ENCODE measurements around the gene WSCD2.

Gene WSCD2

DNA sequence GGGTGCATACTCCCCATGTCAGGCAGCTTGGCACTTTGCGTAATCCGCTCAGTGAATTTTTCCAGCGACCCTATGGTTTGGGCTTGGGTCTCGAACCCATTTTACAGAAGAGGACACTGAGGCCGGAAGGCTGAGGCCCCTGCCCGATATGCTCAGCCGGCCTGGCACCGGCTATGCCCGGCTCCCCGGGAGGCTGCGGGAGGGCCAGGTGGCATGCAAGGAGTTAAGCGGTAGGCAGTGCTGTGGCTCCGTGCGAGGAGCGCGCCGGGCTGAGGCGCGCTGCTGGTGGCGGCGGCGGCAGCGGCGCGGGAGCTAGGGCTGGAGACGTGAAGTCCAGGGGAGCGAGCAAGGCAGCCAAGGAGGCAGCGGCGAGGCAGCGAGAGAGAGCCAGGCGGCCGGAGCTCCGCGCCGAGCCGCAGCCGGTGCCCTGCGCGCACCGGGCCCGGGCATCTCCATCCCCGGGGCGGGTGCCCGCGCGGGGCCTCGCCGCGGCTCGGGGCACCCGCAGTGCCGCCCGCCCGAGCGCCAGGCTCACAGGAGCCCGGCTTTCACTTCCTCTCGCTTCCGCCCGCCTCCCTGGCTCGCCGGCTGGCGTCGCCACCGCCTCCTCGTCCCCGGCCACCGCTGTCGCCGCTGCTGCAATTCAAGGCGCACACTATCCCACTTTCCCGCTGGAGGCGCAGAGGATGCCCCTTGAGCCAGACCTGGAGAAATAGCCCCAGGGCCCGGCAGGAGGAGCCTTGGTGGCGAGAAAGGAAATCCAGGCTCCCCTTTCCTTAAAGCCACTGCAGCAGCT, at the start of gene WSCD2:
WSCD2 (plus strand) TSS at position 272 of the 796 bp plus-strand sequence. CDS start 66,545 bp downstream, outside the sequence.
- peak; percentile 77 for DNase-seq

- DNase-seq, result no peak
Observed at GRCh38 chr12:108079721-108080120, 49.4 kb upstream of the WSCD2 start.

DNA sequence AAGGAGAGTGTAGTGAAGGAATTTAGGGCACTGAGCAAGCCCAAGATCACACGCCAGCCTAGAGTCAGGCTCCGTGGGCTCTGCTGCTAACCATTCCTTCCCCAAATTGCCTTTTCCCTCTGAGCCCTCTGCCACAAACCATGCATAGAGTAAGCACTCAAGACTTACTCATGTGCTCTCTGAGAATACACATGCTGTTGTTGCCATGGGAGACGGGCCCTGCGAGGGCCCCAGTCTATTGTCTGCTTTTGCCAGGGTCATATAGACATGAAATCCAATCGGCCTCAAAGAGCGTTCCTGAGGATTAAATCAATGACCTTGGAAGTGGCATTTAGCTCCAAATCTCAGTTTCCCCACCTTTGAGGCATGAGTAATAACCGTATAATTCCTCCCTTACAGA, 48.7 kb upstream of the WSCD2 start:
- no peak for DNase-seq

DNA sequence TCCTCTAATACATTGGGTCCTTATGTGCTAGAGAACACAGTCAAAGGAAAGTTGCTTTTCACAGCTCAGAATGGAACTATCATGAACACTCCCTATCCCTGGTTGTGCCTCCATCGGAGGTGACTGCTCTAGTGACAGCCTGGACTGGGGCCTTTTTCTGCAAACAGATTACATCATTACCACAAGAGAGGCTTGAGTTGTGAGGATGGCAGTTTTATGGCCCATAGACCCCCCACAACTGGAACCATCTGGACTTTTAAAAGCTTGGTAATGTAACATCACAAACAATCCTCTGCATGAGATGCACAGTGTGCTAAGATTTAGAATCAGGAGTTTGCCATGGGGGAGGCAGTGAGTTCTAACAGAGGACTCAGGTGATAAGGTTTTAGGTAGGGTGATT, 46.6 kb upstream of the WSCD2 start:
- DNase-seq, result no peak

GRCh38 chr12:108087900-108088299, 41.2 kb upstream of the WSCD2 start:
- DNase-seq, result no peak

DNA sequence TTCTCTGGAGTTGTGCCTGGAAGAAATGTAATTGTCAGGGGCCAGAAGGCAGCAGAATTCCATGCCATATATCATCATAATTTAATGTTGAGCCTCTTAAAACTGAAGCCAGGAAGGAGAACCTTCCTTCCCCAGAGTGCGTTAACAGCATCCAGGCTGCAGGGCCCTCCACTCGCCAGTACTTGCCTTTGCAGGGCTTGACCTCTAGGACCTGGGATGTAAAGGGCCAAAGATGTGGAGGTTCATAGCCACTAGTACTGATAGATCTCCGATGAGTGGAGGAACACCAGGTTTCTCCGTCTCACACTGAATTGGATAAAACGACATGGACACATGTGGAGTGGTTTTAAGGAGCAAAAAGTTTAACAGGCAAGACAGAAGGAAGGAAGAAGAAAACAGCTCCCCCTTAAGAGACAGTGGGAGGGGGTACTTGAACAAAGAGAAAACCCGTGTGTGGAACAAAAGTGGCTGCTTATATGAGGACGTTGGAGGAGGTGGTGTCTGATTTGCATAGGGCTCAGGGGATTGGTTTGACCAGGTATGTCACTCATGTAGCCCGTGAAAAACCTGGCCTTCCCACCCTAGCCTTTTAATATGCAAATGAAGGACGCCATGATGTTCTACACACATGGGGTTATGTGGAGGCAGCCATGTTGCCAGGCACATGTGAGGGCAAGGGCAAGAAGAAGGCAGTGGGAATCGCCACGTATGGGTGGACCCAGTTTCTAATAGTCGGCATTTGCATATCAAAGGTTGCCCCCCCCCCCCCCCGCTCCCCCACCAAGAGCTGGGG, 38.8 kb upstream of the WSCD2 start:
- DNase-seq, result no peak

- no peak for DNase-seq
Observed at GRCh38 chr12:108090932-108091678, 38.0 kb upstream of the WSCD2 start.

DNA sequence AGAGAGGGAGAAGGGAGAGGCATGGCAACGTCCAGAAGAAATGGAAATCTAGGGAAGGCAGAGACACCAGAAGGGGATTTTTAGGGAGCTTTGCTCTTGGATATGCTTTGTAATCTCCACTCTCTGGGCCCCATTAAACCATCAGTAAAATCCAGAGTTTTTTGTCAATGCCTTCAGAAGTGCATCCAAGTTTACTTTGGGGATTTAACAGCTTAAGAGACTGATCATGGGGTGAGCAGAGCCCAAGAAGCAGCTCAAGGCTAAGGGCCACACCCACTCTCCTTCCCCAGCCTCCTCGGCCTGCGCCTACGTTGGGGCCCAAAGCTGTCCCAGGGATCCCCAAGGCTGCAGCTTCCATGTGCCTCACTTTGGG, 37.4 kb upstream of the WSCD2 start:
- DNase-seq, result no peak

DNA sequence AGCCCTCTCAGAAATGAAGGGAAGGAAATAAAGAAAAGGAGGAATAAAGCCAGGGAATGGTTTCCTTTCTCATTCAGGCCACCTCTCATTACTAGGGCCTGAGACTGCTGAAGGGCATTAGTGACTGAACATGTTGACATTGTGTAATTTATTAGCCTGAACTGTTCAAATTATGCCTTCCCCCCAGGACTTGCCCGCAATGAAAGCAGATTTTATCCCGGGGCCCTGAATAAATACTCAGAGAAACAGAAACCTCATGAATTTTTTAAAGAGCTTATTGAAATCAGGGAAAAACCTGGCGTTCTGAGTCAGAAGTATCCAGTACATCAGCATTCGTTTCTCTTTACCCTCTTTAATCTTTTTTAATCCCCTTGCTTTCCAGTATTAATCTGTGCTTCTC, 35.9 kb upstream of the WSCD2 start:
- no peak for DNase-seq

DNA sequence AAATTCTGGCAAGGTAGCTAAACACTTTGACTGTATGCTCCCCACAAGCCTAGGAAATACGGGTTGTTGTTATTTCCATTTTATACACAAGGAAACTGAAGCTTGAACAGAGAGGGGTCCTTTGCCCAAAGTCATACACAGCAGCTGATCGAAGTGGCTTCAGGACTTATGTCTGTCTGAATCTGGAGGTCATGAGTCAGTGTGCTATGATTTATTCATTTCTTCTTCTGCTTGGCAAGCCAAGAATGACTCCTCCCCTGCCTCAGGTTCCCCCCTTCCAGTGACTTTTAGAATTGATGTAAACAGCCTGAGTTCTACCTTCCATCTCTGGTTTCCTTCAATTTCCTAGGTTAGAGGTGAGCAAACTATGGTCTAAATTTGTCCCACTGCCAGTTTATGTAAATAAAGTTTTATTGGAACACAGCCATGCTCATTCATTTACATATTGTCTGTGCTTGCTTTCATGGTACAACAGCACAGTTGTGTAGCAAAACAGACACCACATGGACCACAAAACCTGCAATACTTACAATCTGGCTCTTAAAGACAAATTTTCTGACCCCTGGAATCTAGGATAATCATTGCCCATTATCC, 34.9 kb upstream of the WSCD2 start:
- DNase-seq, result no peak

DNA sequence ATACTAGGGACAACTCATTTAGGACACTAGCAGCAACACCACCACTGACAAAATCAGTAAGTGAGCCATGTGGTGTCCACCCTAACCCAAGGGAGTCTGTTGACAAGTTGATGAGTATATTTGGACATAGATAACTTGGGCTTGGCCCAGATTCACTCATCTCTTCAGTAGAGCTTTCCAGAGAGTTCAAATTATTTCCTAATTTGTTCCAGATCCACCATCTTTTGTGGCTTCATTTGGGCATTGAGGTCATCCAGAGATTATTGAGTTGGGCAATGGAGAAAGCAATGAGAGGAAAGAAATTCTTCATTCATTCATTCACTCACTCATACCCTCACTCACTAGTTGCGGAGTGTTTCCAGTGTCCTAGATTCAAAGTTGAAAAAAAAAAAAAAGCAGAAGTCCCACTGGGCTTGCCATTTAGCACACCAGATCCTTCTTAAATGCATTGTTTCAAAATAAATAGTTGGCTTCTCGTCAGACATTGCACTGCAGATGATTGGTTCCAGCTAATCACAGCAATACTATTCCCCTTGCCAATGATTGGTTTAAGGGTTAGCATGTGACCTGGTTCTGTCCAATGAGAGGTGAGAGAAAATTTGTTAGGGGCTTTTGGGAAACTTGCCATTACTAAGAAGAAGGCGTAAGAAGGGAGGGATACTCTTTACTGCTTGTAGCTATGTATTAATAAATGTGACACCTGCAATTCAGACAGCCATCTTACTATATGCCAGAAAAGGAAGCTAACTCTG, 31.8 kb upstream of the WSCD2 start:
- DNase-seq, result no peak

DNA sequence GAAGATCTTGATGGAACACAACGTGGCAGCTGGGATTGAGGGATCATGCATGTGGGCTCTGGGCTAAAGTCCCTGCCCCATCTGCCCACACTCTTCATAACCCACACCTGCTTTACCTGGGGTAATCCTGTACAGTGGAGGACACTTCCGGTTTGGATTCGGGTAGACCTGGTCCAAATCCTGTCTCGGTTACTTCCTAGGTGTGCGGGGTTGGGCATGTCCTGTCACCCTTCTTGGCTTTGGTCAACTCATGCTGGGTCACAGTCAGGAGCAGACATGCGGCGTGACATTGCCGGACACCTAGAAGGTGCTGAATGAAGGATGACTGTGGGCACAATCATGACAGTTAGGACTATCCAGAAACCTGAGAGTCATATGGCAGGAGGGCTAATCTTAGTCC, 30.7 kb upstream of the WSCD2 start:
- no peak for DNase-seq

DNA sequence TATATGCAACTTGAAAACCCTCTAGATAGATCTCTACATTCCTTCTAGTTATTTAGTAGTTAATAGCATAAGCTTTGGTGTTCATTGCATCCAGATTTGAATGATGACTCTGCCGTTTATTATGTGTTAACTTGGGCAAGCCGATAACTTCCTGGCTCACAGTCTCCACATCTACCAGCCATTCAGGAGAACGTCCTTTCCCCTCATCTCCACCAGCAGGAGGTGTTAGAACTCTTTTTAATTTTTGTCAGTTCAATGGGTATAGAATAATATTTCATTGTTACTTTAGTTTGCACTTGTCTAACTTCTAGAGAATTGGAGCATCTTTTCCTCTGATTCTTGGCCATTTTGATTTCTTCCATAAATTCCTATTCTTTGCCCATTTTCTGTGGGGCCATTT, 30.0 kb upstream of the WSCD2 start:
- peak; percentile 52 for DNase-seq

DNA sequence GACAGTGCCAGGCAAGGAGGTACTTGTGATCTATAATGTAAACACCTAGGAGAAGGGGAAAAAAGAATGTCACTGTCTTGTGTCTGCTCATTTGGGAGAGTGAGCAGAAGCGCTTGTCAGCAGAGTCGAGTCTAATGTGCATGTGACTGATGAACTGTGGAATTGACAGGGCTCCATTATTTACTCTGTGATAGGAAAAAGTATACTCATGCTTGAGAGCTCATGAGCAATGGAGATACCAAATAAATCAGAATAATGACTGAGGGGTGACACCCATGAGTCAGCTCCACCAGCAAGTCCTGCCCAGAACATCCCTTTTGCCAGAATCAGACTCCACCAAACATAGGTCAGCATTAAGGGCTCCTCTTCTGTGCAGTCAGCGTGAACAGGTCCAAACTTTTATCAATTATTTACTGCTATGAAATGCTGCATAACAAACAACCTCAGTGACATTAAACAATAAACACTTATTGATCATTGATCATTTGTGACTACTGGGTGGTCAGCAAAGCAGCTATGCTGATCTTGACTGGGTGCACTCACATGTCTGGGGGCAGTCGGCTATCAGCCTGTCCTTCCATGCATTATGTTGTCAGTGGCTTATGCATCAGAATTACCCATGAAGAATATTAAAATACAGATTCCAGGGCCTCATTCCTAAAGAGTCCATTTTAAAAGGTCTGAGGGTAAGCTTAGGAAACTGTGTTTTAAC, 29.2 kb upstream of the WSCD2 start:
- DNase-seq, result no peak

- no peak for DNase-seq
Observed at GRCh38 chr12:108101605-108102175, 27.4 kb upstream of the WSCD2 start.

GRCh38 chr12:108102363-108102762, 26.7 kb upstream of the WSCD2 start:
- DNase-seq, result peak; percentile 86

DNA sequence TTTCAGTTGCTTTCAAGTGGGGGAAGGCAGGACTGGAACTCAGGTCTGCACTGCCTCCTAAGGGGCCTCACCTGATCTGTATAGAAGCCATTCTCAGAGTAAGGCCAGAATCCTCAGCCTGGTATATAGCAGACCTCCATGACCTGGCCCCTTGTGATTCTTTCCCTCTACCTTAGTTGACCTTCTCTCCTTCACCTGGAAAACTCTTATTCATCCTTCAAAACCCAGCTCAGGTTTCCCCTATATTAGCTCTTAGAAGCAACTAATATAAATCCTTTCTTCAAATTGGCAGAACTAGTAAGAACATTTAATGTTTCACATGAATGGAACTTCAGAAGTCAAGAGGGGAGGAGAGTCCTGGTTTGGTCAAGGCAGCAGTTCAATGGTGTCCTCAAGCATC, 26.0 kb upstream of the WSCD2 start:
- DNase-seq, result no peak

DNA sequence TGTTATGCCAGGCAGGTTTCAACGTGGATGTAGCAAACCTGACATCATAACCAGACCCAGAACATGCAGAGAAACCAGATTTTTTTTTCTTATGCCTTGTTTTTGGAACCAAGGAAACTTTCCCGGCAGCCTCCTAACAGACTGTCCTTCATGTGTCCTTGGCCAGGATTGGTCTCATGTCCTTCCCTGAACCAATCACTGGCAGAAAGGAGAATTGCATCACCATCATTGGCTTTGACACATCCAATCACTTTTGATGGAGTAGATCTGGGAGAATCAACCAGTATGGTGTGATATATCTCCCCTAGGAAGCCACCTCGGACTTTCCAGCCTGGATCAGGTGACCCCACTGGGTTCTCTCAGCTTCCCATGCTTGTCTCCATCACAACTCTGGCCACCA, 25.6 kb upstream of the WSCD2 start:
- DNase-seq, result no peak

GRCh38 chr12:108104657-108105056, 24.4 kb upstream of the WSCD2 start:
- DNase-seq, result no peak

- no peak for DNase-seq
Observed at GRCh38 chr12:108106599-108106998, 22.5 kb upstream of the WSCD2 start.

GRCh38 chr12:108107293-108107692, 21.8 kb upstream of the WSCD2 start:
- DNase-seq, result no peak

All from OCI-M1 (cell line).